Prostate gland (tissue), 2 donors: ENCODE data around the gene MPPED2.

Experiments used
- POLR2A ChIP-seq: fragments of 450-650 bp; IDR thresholded peaks from one replicate; pipeline ENCODE4 v1.6.1; 2016; ENCODE audit warnings: antibody characterized with exemption, mild to moderate bottlenecking
- POLR2AphosphoS5 ChIP-seq: sonication (generic); formaldehyde crosslinking; IDR thresholded peaks from one replicate; pipeline ENCODE4 v1.6.1; 2017; ENCODE audit warnings: antibody characterized with exemption
- TF ChIP-seq, protein P1 (sequence below), 4 experiments: fragments of 200-600 bp in 2 of 4; fragments of 450-650 bp in 2 of 4; sonication (generic) in 2 of 4; IDR thresholded peaks; 1 replicate in 3 of 4; 2 replicates in 1 of 4; pipeline ENCODE4 v1.5.1; 2016 to 2019; ENCODE audit warnings: antibody characterized with exemption in 4 of 4, mild to moderate bottlenecking in 2 of 4, moderate library complexity in 2 of 4

DNA sequence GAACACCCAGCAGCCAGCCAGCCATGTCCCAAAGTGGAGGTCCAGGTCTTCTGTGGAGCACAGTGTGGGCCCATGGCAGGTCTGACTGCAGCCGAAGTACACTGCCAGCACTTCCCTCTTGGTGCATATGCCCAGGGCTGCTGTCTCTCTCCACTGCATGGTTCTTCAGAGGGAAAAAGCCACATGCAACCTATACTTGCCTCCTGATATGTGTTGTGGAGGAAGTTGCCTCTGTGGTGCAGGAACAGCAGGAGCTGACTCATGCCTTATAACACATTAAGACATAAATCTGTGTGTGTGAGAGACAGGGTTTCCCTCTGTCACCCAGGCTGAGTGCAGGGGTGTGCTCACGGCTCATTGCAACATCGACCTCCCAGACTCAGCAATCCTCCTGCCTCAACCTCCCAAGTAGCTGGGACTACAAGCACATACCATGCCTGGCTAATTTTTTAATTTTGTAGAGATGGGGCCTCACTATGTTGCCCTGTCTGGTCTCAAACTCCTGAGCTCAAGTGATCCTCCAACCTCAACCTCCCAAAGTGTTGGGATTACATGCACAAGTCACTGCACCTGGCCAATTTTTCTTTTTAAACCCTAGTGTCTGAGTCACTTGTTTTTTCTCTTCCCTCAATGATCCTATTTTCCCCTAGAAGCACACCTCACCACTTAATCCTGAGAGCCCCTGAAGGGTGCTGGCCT lies 98.8 kb downstream of the MPPED2 start:
- no peak for TF ChIP-seq POLR2AphosphoS5
- TF ChIP-seq, protein P1, sequence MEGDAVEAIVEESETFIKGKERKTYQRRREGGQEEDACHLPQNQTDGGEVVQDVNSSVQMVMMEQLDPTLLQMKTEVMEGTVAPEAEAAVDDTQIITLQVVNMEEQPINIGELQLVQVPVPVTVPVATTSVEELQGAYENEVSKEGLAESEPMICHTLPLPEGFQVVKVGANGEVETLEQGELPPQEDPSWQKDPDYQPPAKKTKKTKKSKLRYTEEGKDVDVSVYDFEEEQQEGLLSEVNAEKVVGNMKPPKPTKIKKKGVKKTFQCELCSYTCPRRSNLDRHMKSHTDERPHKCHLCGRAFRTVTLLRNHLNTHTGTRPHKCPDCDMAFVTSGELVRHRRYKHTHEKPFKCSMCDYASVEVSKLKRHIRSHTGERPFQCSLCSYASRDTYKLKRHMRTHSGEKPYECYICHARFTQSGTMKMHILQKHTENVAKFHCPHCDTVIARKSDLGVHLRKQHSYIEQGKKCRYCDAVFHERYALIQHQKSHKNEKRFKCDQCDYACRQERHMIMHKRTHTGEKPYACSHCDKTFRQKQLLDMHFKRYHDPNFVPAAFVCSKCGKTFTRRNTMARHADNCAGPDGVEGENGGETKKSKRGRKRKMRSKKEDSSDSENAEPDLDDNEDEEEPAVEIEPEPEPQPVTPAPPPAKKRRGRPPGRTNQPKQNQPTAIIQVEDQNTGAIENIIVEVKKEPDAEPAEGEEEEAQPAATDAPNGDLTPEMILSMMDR (IDR thresholded peaks at IDR 0.05), result no peak
- no peak for TF ChIP-seq POLR2A
